DOHH2 (cell line): Measurements from ENCODE around the gene TMTC1.

Source experiments
- CTCF ChIP-seq: fragments of 200-600 bp; sonication (generic); IDR thresholded peaks from one replicate; pipeline ENCODE4 v1.5.1; 2014; ENCODE audit warnings: antibody characterized with exemption, mild to moderate bottlenecking, low read depth, low read length; ENCODE audit not compliant: poor library complexity, severe bottlenecking
- EZH2phosphoT487 ChIP-seq: fragments of 200-600 bp; sonication (generic); IDR thresholded peaks from 2 replicates; pipeline ENCODE4 v1.6.1; 2017; ENCODE audit warnings: borderline replicate concordance, mild to moderate bottlenecking, antibody characterized with exemption, low read length, moderate library complexity, mixed read lengths

- TF ChIP-seq CTCF (no peak), EZH2phosphoT487 (no peak)
Observed at GRCh38 chr12:29608581-29608980, 175.2 kb downstream of the TMTC1 start.
